GM18505 (cell line): ENCODE results near the gene EPM2A.

Experiments used
- ATAC-seq: cut with Tn5 transposase; IDR thresholded peaks from one replicate; pipeline ENCODE4 v1.9.1; 2021; ENCODE audit not compliant: unreplicated experiment
- POLR2A ChIP-seq: IDR thresholded peaks from 4 replicates; pipeline ENCODE4 v1.6.1; 2011; ENCODE audit warnings: borderline replicate concordance; ENCODE audit not compliant: insufficient read depth, insufficient read length; ENCODE audit errors: extremely low read depth

Gene EPM2A

DNA sequence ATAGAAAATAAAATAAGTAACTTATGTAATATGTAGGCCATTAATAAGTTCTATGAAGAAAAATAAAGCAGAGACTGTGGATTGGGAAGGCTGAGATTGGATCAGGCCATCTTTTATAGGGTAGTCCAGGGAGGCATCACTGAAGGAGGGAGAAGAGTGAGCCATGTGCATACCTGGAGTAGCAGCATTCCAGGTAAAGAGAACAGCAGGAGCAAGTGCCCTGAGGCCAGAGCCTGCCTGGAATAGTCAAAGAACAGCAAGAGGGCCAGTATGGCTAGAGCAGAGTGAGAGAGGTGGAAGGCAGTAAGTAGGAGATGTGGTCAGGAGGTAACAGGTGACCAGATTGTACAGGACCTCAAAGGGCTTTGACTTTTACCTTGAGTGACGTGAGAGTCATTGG is 112.1 kb downstream of the EPM2A start:
- ATAC-seq = no peak

DNA sequence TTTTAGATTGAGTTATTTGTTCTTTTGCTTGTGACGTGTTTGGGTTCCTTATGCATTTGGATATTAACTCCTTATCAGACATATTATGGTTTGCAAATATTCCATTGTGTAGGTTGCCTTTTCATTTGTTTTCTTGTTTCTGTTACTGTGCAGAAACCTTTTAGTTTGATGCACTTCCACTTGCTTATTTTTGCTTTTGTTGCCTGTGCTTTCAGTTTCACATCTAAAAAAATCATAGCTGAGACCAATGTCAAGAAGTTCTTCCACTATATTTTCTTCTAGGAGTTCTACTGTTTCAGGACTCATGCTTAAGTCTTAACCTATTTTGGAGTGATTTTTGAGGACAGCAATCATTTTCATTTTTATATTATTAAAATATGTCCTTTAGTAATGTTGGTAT is 113.5 kb downstream of the EPM2A start:
- no peak for TF ChIP-seq POLR2A
- no peak for ATAC-seq

More for the DNA sequence above, 112.1 kb downstream of the EPM2A start:
- TF ChIP-seq POLR2A = no peak

DNA sequence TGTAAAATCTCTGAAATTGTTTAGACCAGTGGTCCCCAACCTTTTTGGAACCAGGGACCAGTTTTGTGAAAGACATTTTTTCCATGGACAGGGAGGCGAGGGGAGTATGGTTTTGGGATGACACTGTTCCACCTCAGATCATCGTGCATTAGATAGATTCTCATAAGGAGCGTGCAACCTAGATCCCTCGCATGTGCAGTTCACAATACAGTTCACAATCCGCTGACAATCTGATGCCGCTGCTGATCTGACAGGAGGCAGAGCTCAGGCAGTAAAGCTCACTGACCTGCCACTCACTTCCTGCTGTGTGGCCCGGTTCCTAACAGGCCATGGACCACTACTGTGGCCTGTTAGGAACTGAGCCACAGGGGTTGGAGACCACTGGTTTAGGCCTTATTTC is 115.2 kb downstream of the EPM2A start:
- ATAC-seq = no peak
- no peak for TF ChIP-seq POLR2A

DNA sequence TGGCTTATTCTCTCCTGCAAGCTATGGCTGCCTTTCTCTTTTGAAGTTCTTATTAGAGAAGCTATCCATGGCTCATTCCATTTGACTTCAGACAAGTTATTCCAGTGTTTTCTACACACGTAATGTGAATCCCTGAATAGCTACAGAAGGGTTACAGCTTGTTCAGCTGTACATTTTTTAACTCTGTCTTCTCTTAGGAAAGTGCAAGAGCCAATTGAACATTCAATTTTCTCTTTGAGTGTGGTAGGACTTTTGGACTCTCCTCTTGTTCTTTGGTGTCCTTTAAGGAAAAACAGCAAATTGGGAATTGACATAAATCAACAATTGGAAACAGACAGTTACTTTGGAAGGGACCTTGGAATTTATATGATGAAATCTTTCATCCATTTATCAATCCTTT is 125.8 kb downstream of the EPM2A start:
- no peak for ATAC-seq
- TF ChIP-seq POLR2A = no peak

DNA sequence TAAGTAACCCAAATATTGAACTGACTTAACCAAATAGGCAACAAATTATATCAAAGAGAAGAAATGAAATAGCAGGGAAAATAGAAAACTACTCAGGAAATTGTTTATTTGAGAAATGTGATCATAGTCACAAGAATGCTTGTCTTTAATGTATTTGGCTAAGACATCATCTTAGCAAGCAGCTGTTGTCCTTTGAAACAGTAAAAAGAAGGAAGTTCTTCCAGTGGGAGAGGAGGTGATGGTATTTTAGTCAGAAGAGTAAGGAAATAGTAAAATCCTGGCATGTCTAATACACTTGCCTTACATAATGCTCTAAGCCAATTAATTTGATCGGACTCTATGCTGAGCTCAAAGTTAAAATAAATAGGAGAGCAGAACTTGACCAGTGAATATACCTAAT is 126.5 kb downstream of the EPM2A start:
- no peak for ATAC-seq
- no peak for TF ChIP-seq POLR2A

GRCh38 chr6:145603991-145604390 is 131.3 kb downstream of the EPM2A start:
- TF ChIP-seq POLR2A = no peak
- no peak for ATAC-seq

DNA sequence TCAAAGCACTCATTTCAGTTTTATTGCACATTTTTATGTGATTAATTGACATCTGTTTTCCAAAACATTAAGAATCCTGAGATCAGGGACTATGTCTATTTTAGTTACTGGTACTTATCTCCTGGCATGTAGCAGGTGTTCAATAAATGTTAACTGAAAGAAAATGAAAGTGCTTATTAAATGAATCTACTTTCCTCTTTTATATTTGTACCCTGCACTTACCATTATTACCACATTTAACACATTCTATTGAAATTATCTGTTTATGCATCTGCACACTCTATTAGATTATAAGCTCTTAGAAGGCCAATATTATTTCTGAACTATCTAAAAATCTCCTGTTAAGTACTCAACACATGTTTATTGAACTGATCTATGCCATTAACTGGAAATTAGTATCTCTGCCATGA is 131.9 kb downstream of the EPM2A start:
- ATAC-seq = no peak
- no peak for TF ChIP-seq POLR2A

DNA sequence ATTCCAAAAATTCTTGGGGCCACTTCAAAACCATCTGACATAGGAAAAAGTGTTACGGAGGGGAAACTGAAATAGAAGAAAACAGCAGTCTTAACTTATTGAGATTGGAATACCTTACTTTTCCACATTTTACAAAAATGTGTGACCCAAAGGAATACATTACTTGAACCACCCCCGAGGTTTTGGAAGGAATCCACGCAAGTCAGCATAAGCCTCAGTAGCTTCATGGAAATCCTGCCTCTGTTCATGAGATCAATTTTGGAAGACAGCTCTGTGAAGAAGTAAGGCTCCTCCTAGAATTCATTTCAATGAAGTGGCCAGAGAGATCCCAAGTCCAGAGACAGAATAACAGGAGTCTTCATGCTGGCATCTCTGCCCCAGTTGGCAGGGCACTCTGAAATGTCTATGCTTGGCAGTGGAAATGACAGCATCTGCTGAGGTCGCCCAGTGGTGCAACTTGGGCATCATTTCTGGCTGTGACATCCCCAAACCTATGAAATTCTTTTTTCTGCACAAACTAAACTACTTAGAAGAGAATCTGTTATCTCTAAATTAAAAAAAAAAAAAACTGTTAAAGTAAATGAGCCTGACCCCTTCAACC is 132.5 kb downstream of the EPM2A start:
- ATAC-seq = no peak
- TF ChIP-seq POLR2A = no peak

DNA sequence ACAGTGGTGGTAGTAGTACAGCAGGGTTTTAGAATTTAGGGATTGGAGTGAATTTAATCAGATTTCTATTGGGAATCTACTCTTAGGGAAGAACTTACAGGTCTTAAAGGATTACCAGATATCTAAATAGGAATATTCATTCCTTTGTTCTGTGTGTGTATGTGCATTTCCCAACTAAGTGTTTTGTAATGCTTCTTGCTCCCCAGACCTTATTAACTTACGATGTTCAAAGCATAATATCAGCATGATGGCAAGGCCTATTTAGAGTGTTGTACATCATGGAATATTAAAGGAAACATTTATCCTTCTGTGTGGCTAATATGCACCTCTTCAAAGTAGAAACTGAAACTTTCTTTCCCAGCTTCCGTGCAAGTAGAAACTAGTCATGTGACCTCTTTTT is 133.9 kb downstream of the EPM2A start:
- ATAC-seq = no peak
- TF ChIP-seq POLR2A = no peak

GRCh38 chr6:145600299-145600698 is 135.0 kb downstream of the EPM2A start:
- no peak for ATAC-seq
- TF ChIP-seq POLR2A = no peak

DNA sequence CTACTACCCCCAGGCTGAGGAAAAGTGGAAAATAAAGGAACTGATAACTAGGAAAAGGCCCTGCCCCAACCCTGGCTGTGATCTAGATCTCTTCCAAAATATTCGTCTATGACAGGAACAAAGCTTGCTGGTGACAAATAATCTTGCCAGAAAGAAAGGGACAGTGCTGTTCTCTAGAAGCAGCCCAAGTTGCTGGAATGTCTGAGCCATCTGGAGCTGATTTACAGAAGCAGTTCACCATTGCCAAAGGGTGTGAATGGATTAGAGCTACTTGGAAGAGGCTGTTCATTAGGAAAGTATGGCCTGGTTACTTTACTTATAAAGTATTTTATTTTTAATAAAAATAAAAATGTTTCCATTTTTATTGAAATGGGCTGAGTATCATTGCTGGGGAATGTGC is 146.3 kb downstream of the EPM2A start:
- no peak for TF ChIP-seq POLR2A
- ATAC-seq = no peak

GRCh38 chr6:145587334-145587733 is 148.0 kb downstream of the EPM2A start:
- TF ChIP-seq POLR2A = no peak
- ATAC-seq = no peak

DNA sequence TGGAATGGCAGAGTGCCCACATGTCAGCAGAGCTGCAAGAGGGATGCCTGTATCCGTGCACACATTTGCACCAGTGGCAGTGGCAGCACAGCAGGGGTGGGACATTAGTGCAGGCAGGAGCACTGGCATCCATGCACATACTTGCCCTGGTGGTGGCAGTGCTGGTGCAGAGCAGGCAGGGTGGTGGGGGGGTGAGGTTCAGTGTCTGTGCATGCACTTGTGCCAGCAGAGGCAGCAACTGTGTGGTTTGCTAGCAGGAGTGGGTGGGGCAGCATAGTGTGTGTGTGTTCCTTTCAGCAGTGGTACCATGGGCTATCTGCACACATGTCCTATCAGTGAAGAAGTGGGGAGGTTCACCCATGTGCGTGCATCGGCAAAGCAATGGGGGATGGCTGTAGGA is 151.6 kb downstream of the EPM2A start:
- ATAC-seq = no peak
- no peak for TF ChIP-seq POLR2A
